ENCODE measurements around the gene PHLPP1.

The PHLPP1 gene

DNA sequence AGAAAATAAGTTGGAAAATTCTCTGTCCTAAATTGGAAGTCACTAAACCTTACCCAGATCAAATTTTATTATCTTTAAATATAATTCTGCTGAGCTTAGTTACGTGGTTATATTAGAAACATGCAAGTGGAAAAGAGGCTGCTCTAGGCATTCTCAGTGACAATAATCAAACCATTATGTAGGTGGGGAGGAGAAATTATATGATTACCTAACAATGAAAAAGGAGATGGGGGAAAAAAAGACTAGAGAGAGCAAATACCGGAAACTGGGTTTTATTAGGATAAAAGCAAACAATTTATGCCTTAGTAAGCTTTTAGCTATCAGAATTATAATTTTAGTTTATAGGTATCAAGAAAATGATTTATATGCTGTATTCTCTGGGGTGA is 53.2 kb downstream of the PHLPP1 start (continued):
- TF ChIP-seq TSHZ2 (CRISPR knock-in tag; IDR thresholded peaks at IDR 0.05) (no peak), CSDC2 (CRISPR knock-in tag; IDR thresholded peaks at IDR 0.05) (no peak), POU6F1 (CRISPR knock-in tag; IDR thresholded peaks at IDR 0.05; ENCODE audit: borderline replicate concordance, low read depth) (no peak), TCF4 (CRISPR knock-in tag; IDR thresholded peaks at IDR 0.05; ENCODE audit: borderline replicate concordance) (no peak)
- TF ChIP-seq, protein P1, sequence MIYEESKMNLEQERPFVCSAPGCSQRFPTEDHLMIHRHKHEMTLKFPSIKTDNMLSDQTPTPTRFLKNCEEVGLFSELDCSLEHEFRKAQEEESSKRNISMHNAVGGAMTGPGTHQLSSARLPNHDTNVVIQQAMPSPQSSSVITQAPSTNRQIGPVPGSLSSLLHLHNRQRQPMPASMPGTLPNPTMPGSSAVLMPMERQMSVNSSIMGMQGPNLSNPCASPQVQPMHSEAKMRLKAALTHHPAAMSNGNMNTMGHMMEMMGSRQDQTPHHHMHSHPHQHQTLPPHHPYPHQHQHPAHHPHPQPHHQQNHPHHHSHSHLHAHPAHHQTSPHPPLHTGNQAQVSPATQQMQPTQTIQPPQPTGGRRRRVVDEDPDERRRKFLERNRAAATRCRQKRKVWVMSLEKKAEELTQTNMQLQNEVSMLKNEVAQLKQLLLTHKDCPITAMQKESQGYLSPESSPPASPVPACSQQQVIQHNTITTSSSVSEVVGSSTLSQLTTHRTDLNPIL (CRISPR knock-in tag; IDR thresholded peaks at IDR 0.05; ENCODE audit: low read depth) = no peak

DNA sequence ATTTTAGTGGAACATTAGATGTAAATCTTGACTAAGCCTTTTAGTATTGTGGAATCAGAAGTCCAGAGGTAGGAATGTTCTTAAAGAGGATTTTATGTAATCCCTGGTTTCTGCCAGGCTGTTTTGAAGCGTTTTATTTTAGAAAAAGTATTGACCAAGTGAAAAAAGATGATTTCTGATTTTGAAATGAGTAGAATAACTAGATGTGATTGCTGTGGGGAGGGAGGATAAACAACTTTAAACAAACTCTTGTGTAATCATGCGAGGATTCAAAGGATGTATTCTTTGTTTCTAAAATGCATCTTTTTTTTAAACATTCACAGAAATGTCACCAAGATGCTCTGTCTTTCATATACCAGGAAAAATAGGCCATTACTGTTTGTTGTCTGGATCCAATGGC is 53.9 kb downstream of the PHLPP1 start:
- no peak for TF ChIP-seq ZFP3 (CRISPR knock-in tag; IDR thresholded peaks at IDR 0.05)
- TF ChIP-seq POU6F1 (CRISPR knock-in tag; IDR thresholded peaks at IDR 0.05; ENCODE audit: borderline replicate concordance, low read depth) = no peak
- no peak for TF ChIP-seq CSDC2 (CRISPR knock-in tag; IDR thresholded peaks at IDR 0.05)
- no peak for TF ChIP-seq ARNTL (CRISPR knock-in tag; IDR thresholded peaks at IDR 0.05; ENCODE audit: borderline replicate concordance, low read depth)
- no peak for TF ChIP-seq TOX (CRISPR knock-in tag; IDR thresholded peaks at IDR 0.05; ENCODE audit: borderline replicate concordance)
- no peak for ATAC-seq

- ATAC-seq = no peak
- TF ChIP-seq TOX (CRISPR knock-in tag; IDR thresholded peaks at IDR 0.05; ENCODE audit: borderline replicate concordance) = no peak
- no peak for TF ChIP-seq POU6F1 (CRISPR knock-in tag; IDR thresholded peaks at IDR 0.05; ENCODE audit: borderline replicate concordance, low read depth)
- TF ChIP-seq SNAI2 (CRISPR knock-in tag; IDR thresholded peaks at IDR 0.05) = no peak
- no peak for TF ChIP-seq CSDC2 (CRISPR knock-in tag; IDR thresholded peaks at IDR 0.05)
- TF ChIP-seq RARB (CRISPR knock-in tag; IDR thresholded peaks at IDR 0.05) = no peak
- TF ChIP-seq, protein P1 (CRISPR knock-in tag; IDR thresholded peaks at IDR 0.05; ENCODE audit: low read depth) = no peak
- TF ChIP-seq GLIS3 (CRISPR knock-in tag; IDR thresholded peaks at IDR 0.05) = no peak
- TF ChIP-seq TSHZ2 (CRISPR knock-in tag; IDR thresholded peaks at IDR 0.05) = no peak
- TF ChIP-seq ZNF565 (CRISPR knock-in tag; conservative IDR thresholded peaks at IDR 0.05; ENCODE audit: low read depth) = no peak
- no peak for TF ChIP-seq PATZ1 (CRISPR knock-in tag; IDR thresholded peaks at IDR 0.05; ENCODE audit: borderline replicate concordance)
- TF ChIP-seq ZFP30 (CRISPR knock-in tag; IDR thresholded peaks at IDR 0.05) = no peak
- no peak for TF ChIP-seq ISL1 (CRISPR knock-in tag; IDR thresholded peaks at IDR 0.05)
- no peak for TF ChIP-seq ZFP3 (CRISPR knock-in tag; IDR thresholded peaks at IDR 0.05)
- no peak for TF ChIP-seq ARNTL (CRISPR knock-in tag; IDR thresholded peaks at IDR 0.05; ENCODE audit: borderline replicate concordance, low read depth)
- no peak for TF ChIP-seq OSR1 (CRISPR knock-in tag; IDR thresholded peaks at IDR 0.05)
- no peak for TF ChIP-seq BACH2 (CRISPR knock-in tag; IDR thresholded peaks at IDR 0.05; ENCODE audit: borderline replicate concordance)
Measured at GRCh38 chr18:62771494-62772270, 56.3 kb downstream of the PHLPP1 start.

Measured in SK-N-SH treated with all-trans-retinoic acid at 6 μM for 48 hours (cell line).